Adrenal gland (tissue), 12 donors: Measurements from ENCODE around the gene CLTRN. TPM values are rescaled to one million over a fixed set of nuclear protein-coding genes. Genes with fewer than 3 reads are reported as not detected.
A peak's percentile ranks its signal among the peaks of the same experiment; 100 is the strongest.

Experiments
- DNase-seq, 7 donors: peaks; one replicate each; pipeline ENCODE4 v3.0.0-alpha.2; 2019 to 2020
- H3K27ac ChIP-seq, 5 donors: fragments of 200-600 bp; sonication (generic) in 4 of 5; 1 replicate in 3 of 5; 2 replicates in 2 of 5; pipeline versions ENCODE4 v1.5.1 to v1.8.0; 2016 to 2020; ENCODE audit warnings: mild to moderate bottlenecking in 1 of 5
- H3K27me3 ChIP-seq: fragments of 200-600 bp; 2 replicates; pipeline ENCODE4 v1.8.0; 2021
- H3K36me3 ChIP-seq, 2 donors: fragments of 200-600 bp; replicated peaks in 1 of 2; 1 replicate in 1 of 2; 2 replicates in 1 of 2; pipeline versions ENCODE4 v1.5.1 to v1.8.0; 2018 to 2022
- H3K4me1 ChIP-seq, 2 donors: fragments of 200-600 bp; replicated peaks in 1 of 2; 1 replicate in 1 of 2; 2 replicates in 1 of 2; pipeline versions ENCODE4 v1.5.1 to v1.8.0; 2018 to 2021
- H3K4me3 ChIP-seq, 4 donors: fragments of 200-600 bp; sonication (generic) in 3 of 4; one replicate each; pipeline ENCODE4 v1.5.1; 2016 to 2018
- H3K9me3 ChIP-seq, 3 donors: fragments of 200-600 bp; sonication (generic) in 1 of 3; replicated peaks in 1 of 3; 1 replicate in 2 of 3; 2 replicates in 1 of 3; pipeline versions ENCODE4 v1.5.1 to v1.8.0; 2016 to 2021
- CTCF ChIP-seq, 6 experiments: fragments of 450-650 bp in 4 of 6; fragments of 200-600 bp in 2 of 6; sonication (generic) in 1 of 6; IDR thresholded peaks; 1 replicate in 5 of 6; 2 replicates in 1 of 6; pipeline versions ENCODE4 v1.5.1 to v1.8.0; 2016 to 2021; ENCODE audit warnings: antibody characterized with exemption in 6 of 6, mild to moderate bottlenecking in 2 of 6, moderate library complexity in 1 of 6
- POLR2A ChIP-seq, 2 donors: fragments of 450-650 bp; IDR thresholded peaks; one replicate each; pipeline ENCODE4 v1.6.1; 2017; ENCODE audit warnings: antibody characterized with exemption in 2 of 2, mild to moderate bottlenecking in 2 of 2, moderate library complexity in 1 of 2
- WGBS, 4 donors: extraction: QIAGEN DNeasy Blood & Tissue Kit in 2 of 4; methylation state at CpG; one replicate each; pipeline versions ENCODE4 v1.1.5 to v1.1.7; 2013 to 2017; 5-methylcytosine and 5-hydroxymethylcytosine counted together
- intact Hi-C, 2 donors: fragments of 100-400 bp; cut with DNase I; formaldehyde crosslinking; loops; one replicate each; pipeline versions ENCODE4 v1.14.1 to v1.15.0; 2022 to 2023
- polyA plus RNA-seq, 3 donors: library from polyadenylated mRNA; stranded (reverse); fragments of 200-250 nt in 2 of 3; fragments of 350-450 nt in 1 of 3; fragmentation: Illumina TruSeq in 1 of 3; extraction: RNeasy Lipid Tissue Mini Kit (QIAGEN cat#74804) in 1 of 3; gene quantifications; one replicate each; pipeline ENCODE4 v1.2.3, GENCODE V29; 2013 to 2014
- total RNA-seq, 9 donors: library from RNA; depleted of rRNA in 4 of 9; stranded (reverse); fragments of >200 nt in 4 of 9; fragments of 120-200 nt in 1 of 9; fragmentation: NEBNext Ultra II Directional in 1 of 9; extraction: Animal tissue kit (Norgen Biotek cat#: 25700) in 1 of 9; gene quantifications; one replicate each; pipeline versions ENCODE4 v1.1.0 to v1.2.4, GENCODE V29; 2013 to 2023
- donor health status: healthy with polysubstance abuse.
- donor health status: Bipolar disorder and iron deficiency.
- donor health status: DM: yes; HTN: yes; CAD: no.
- donor health status: DM: no; HTN: no; CAD: no.
- donor health status: DM: no; HTN: no; CAD: no.
- donor health status: DM: yes; HTN: yes; CAD: no.

CLTRN gene
- total and polyA plus RNA-seq, 12 donors: 0.14 to 1.8 (median 0.69) TPM; not detected in 1

GRCh38 chrX:15676886-15677285 is 12.3 kb upstream of the CLTRN start:
- TF ChIP-seq CTCF (IDR thresholded peaks at IDR 0.05) (no peak), POLR2A (IDR thresholded peaks at IDR 0.05) (no peak)
- H3K4me3 ChIP-seq: no peak overlapping the region
- no peaks in the 10 kb centered on the region for H3K27me3 ChIP-seq
- no peak for DNase-seq
- intact Hi-C loops: no loop called here
- no peaks in the 10 kb centered on the region for H3K36me3 ChIP-seq
- WGBS, 4 donors: 65 to 75% (median 71%) methylated on average over 2 of the region's 2 CpGs
- no peaks in the 10 kb centered on the region for H3K9me3 ChIP-seq
- peaks cover 8 to 17% of the 10 kb centered on the region in 2 donors for H3K4me1 ChIP-seq
- no peak overlapping the region for H3K27ac ChIP-seq

- no peak for TF ChIP-seq CTCF (IDR thresholded peaks at IDR 0.05)
- TF ChIP-seq POLR2A (IDR thresholded peaks at IDR 0.05): peak in 1 of 2 donors; percentile 38
- WGBS, 4 donors: 0 to 1% (median 0%) methylated on average over 4 to 38 of the region's 38 CpGs
- peaks cover 8 to 17% of the 10 kb centered on the region in 2 donors for H3K4me1 ChIP-seq
- intact Hi-C loops: no loop called here
- H3K9me3 ChIP-seq: no peaks in the 10 kb centered on the region
- no peaks in the 10 kb centered on the region for H3K36me3 ChIP-seq
- peak overlapping the region; percentile 91 to 99 (median 98) for H3K27ac ChIP-seq
- DNase-seq: peak; percentile 81 to 93 (median 88)
- H3K27me3 ChIP-seq: no peaks in the 10 kb centered on the region
- H3K4me3 ChIP-seq: peak overlapping the region; percentile 51 to 78 (median 68)
Observed at GRCh38 chrX:15675490-15675921, 10.9 kb upstream of the CLTRN start.

GRCh38 chrX:15674841-15675489 is 10.4 kb upstream of the CLTRN start:
- peaks cover 8 to 17% of the 10 kb centered on the region in 2 donors for H3K4me1 ChIP-seq
- intact Hi-C loops: no loop called here
- H3K4me3 ChIP-seq: peak overlapping the region; percentile 51 to 78 (median 68)
- TF ChIP-seq CTCF (IDR thresholded peaks at IDR 0.05) (peak in 1 of 6 experiments; percentile 12), POLR2A (IDR thresholded peaks at IDR 0.05) (peak; percentile 69 to 83)
- no peaks in the 10 kb centered on the region for H3K9me3 ChIP-seq
- DNase-seq: peak; percentile 95 to 99 (median 97)
- H3K36me3 ChIP-seq: no peaks in the 10 kb centered on the region
- H3K27ac ChIP-seq: peak overlapping the region; percentile 91 to 99 (median 98)
- H3K27me3 ChIP-seq: no peaks in the 10 kb centered on the region
- WGBS, 4 donors: 0% methylated on average over 19 to 49 of the region's 49 CpGs

GRCh38 chrX:15674514-15674840 is 9.9 kb upstream of the CLTRN start:
- intact Hi-C loops: no loop called here
- peak overlapping the region; percentile 91 to 99 (median 98) for H3K27ac ChIP-seq
- WGBS, 4 donors: 0 to 3% (median 0%) methylated on average over 2 to 13 of the region's 13 CpGs
- no peak for TF ChIP-seq CTCF (IDR thresholded peaks at IDR 0.05)
- no peak for TF ChIP-seq POLR2A (IDR thresholded peaks at IDR 0.05)
- DNase-seq: no peak
- no peaks in the 10 kb centered on the region for H3K36me3 ChIP-seq
- peak overlapping the region in 3 of 4 donors; percentile 31 to 72 (median 63) for H3K4me3 ChIP-seq
- peaks cover 8 to 17% of the 10 kb centered on the region in 2 donors for H3K4me1 ChIP-seq
- H3K9me3 ChIP-seq: no peaks in the 10 kb centered on the region
- H3K27me3 ChIP-seq: no peaks in the 10 kb centered on the region
